ENCODE results near the gene GPR139. TPM values are rescaled to one million over a fixed set of nuclear protein-coding genes. Genes with fewer than 3 reads are reported as not detected.

Gene GPR139
- total RNA-seq, 1 donor = not detected

DNA sequence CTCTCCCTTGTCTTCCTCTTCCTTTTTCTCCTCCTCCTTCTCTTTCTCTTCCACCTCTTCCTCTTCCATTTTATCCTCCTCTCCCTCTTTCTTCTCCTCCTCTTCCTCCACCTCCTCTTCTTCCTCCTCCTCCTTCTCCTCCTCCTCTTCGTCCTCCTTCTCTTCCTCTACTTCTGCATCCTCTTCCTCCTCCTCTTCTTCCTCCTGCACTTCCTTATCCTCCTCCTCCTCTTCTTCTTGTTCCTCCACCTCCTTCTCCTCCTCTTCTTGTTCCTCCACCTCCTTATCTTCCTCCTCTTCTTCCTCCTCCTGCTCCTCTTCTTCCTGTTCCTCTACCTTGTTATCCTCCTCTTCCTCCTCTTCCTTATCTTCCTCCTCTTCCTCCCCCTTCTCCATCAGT is 28.8 kb upstream of the GPR139 start:
- DNase-seq (ENCODE audit: low read depth) = no peak
- no peak overlapping the region for H3K4me3 ChIP-seq (ENCODE audit: low read depth, low read length)
- TF ChIP-seq, protein P1, sequence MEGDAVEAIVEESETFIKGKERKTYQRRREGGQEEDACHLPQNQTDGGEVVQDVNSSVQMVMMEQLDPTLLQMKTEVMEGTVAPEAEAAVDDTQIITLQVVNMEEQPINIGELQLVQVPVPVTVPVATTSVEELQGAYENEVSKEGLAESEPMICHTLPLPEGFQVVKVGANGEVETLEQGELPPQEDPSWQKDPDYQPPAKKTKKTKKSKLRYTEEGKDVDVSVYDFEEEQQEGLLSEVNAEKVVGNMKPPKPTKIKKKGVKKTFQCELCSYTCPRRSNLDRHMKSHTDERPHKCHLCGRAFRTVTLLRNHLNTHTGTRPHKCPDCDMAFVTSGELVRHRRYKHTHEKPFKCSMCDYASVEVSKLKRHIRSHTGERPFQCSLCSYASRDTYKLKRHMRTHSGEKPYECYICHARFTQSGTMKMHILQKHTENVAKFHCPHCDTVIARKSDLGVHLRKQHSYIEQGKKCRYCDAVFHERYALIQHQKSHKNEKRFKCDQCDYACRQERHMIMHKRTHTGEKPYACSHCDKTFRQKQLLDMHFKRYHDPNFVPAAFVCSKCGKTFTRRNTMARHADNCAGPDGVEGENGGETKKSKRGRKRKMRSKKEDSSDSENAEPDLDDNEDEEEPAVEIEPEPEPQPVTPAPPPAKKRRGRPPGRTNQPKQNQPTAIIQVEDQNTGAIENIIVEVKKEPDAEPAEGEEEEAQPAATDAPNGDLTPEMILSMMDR (IDR thresholded peaks at IDR 0.05; ENCODE audit: insufficient read depth, low read depth, low read length) = no peak

DNA sequence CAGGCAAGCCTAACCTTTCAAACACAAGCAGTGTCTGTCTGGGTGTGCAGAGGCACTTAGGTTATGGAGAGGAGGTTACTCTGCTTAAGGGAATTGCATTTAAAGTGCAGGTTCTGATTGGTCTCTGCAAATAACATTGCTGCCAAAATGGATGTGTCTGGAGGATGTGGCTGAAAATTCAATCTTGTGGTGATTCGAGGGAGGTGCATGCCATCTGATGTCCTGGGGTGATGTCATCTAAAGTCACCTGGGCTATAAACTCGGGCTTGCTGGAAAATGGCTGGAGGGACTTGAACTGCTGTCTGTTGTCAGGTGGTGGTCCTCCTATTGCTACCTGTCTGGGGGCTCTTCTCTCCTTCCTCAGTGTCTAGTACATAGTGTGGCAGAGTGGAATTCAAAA is 28.3 kb upstream of the GPR139 start:
- TF ChIP-seq, protein P1 (IDR thresholded peaks at IDR 0.05; ENCODE audit: insufficient read depth, low read depth, low read length) = no peak
- DNase-seq (ENCODE audit: low read depth) = no peak
- no peak overlapping the region for H3K4me3 ChIP-seq (ENCODE audit: low read depth, low read length)

DNA sequence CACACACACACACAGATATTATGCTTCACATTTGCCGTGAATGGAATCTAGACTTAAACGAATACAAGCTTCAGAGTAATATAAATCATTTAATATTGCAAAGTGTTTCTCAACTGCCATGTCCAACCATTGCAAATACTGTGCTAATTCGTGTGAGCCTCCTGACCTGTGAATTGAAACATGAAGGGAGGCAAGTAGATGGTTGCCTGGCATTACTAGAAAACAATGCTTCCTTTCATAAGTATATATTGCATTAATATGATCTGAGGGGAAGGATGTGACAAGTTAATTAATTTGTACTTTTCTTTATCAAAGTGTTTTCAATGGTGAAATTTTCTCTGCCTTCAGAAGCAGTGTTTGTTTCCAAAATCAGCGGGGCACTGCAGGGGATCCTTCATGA is 25.7 kb upstream of the GPR139 start:
- TF ChIP-seq, protein P1 (IDR thresholded peaks at IDR 0.05; ENCODE audit: insufficient read depth, low read depth, low read length) = no peak
- DNase-seq (ENCODE audit: low read depth) = no peak
- H3K4me3 ChIP-seq (ENCODE audit: low read depth, low read length) = no peak overlapping the region

DNA sequence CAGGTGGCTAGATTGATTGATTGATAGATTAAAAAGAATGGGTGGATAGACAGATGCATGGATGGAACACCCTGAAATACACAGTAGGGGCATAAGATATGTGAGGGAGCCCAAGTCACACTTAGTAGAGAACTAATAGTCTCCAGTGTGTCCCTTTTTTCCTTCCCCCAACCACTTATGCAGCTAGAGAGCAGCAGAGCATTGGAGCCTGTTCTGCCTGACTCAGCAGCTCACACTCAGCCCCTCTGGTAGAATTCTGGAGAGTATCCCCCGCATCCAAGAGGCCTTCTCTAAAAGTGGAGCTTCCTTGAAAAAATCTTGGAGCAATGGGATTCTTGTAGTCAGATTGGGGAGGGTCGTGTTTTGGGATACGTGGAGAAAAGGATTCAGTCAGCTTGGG is 20.5 kb upstream of the GPR139 start:
- DNase-seq (ENCODE audit: low read depth) = no peak
- no peak overlapping the region for H3K4me3 ChIP-seq (ENCODE audit: low read depth, low read length)
- TF ChIP-seq, protein P1 (IDR thresholded peaks at IDR 0.05; ENCODE audit: insufficient read depth, low read depth, low read length) = no peak

DNA sequence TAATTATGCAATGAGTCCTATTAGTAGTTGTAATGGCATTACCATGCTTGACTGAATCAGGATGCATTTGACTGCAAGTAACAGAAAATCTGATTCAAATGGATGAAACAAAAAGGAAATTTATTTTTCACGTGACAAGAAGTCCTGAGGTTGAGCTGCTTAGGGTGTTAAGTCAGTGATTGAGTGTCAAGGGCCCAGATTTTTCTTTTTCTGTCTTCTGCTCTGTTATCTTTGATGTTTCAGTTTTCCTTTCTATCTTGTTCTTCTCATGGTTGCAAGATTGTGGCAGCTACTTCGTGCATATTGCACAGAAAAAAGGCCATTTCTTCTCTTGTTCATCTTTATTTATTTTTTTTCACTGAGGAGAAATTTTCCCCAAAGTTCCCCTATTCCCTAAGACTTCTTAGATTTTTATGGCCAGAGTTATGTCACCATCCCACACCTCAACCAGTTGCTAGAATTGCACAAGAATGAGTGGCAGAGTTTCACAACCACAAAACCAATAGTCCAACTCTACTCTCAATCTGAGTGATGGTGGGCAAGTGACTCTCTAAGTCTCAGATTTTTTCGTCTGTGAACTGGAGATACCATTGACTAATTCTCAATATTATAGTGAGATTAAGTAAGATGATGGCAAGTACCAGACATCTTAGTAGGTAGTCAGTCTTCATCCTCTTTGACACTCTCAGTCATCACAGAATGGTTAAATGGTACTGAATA is 15.7 kb upstream of the GPR139 start:
- DNase-seq (ENCODE audit: low read depth) = no peak
- TF ChIP-seq, protein P1 (IDR thresholded peaks at IDR 0.05; ENCODE audit: insufficient read depth, low read depth, low read length) = no peak
- no peak overlapping the region for H3K4me3 ChIP-seq (ENCODE audit: low read depth, low read length)

DNA sequence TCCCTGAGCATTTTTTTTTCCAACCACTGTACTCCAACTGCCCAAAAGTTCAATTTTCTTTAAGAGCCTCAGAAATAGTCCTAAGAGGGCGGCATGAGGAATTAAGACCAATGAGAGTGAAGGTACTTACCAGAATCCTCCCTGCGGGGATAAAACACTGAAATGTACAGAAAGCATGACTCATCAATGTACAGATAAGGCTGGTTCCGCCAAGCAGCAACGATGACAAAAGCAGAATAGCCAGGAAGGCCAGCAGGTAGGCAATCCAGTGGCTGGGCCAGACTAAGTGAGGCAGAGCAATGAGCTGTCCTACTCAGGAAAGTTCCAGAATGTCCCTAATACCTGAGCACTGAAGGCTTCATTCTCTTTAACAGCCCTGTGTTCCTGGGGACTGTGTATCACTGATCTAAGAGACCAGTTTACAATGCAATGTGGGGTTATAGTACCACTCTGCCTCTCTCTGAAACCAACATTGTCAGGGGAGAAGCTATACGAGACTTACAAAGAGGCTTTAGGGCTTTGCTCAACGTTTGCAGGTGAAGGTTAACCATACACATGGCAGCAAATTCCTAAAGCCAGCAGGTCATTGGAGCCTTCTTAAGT is 11.0 kb upstream of the GPR139 start:
- no peak overlapping the region for H3K4me3 ChIP-seq (ENCODE audit: low read depth, low read length)
- DNase-seq (ENCODE audit: low read depth) = no peak
- TF ChIP-seq, protein P1 (IDR thresholded peaks at IDR 0.05; ENCODE audit: insufficient read depth, low read depth, low read length) = no peak
